Nephron (organoid): ENCODE measurements around the gene TAS2R60.

Source experiments
- H3K27ac Mint-ChIP-seq, 3 experiments: 2 replicates each; pipeline ENCODE4 v1.8.0; 2020; ENCODE audit warnings: mixed read lengths in 3 of 3, mild to moderate bottlenecking in 2 of 3, moderate library complexity in 1 of 3
- H3K27me3 Mint-ChIP-seq: 2 replicates; pipeline ENCODE4 v1.8.0; 2021; ENCODE audit warnings: low read depth, mild to moderate bottlenecking, moderate library complexity, mixed read lengths
- H3K36me3 Mint-ChIP-seq: 2 replicates; pipeline ENCODE4 v1.8.0; 2020; ENCODE audit warnings: low read depth, mixed read lengths
- H3K4me1 Mint-ChIP-seq: 2 replicates; pipeline ENCODE4 v1.8.0; 2020; ENCODE audit warnings: mixed read lengths
- H3K4me3 Mint-ChIP-seq, 3 experiments: 2 replicates each; pipeline ENCODE4 v1.8.0; 2020; ENCODE audit warnings: mild to moderate bottlenecking in 3 of 3, mixed read lengths in 3 of 3, moderate library complexity in 2 of 3
- H3K9me3 Mint-ChIP-seq: 2 replicates; pipeline ENCODE4 v1.8.0; 2020; ENCODE audit warnings: mixed read lengths
- TF ChIP-seq, protein P1 (sequence below), 3 experiments: fragments of 200-600 bp; sonication (generic); IDR thresholded peaks; one replicate each; pipeline ENCODE4 v1.5.0; 2021; ENCODE audit warnings: antibody characterized with exemption in 3 of 3; ENCODE audit not compliant: unreplicated experiment in 3 of 3

TAS2R60 gene

GRCh38 chr7:143443153-143443552, at the start of gene TAS2R60:
TSS of gene TAS2R60 (plus strand) at chr7:143443453. CDS start at chr7:143443453, 0 bp downstream.
- no peaks in the 10 kb centered on the region for H3K4me1 Mint-ChIP-seq
- no peak within 1 kb of the TSS for H3K27ac Mint-ChIP-seq
- H3K9me3 Mint-ChIP-seq: no peaks in the 10 kb centered on the region
- H3K4me3 Mint-ChIP-seq: no peak within 1 kb of the TSS
- no peaks in the 10 kb centered on the region for H3K27me3 Mint-ChIP-seq
- TF ChIP-seq, protein P1, sequence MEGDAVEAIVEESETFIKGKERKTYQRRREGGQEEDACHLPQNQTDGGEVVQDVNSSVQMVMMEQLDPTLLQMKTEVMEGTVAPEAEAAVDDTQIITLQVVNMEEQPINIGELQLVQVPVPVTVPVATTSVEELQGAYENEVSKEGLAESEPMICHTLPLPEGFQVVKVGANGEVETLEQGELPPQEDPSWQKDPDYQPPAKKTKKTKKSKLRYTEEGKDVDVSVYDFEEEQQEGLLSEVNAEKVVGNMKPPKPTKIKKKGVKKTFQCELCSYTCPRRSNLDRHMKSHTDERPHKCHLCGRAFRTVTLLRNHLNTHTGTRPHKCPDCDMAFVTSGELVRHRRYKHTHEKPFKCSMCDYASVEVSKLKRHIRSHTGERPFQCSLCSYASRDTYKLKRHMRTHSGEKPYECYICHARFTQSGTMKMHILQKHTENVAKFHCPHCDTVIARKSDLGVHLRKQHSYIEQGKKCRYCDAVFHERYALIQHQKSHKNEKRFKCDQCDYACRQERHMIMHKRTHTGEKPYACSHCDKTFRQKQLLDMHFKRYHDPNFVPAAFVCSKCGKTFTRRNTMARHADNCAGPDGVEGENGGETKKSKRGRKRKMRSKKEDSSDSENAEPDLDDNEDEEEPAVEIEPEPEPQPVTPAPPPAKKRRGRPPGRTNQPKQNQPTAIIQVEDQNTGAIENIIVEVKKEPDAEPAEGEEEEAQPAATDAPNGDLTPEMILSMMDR (IDR thresholded peaks at IDR 0.05; ENCODE audit: unreplicated experiment in 3 of 3): no peak
- H3K36me3 Mint-ChIP-seq: no peaks in the 10 kb centered on the region

GRCh38 chr7:143394068-143394467, 49.2 kb upstream of the TAS2R60 start:
- TF ChIP-seq, protein P1 (IDR thresholded peaks at IDR 0.05; ENCODE audit: unreplicated experiment in 3 of 3): no peak
- Mint-ChIP-seq H3K27ac (peak overlapping the region in 1 of 3 experiments; percentile 14), H3K4me3 (no peak overlapping the region), H3K27me3 (peaks cover 4% of the 10 kb centered on the region), H3K4me1 (peaks cover 19% of the 10 kb centered on the region), H3K36me3 (peaks cover 38% of the 10 kb centered on the region), H3K9me3 (no peaks in the 10 kb centered on the region)

DNA sequence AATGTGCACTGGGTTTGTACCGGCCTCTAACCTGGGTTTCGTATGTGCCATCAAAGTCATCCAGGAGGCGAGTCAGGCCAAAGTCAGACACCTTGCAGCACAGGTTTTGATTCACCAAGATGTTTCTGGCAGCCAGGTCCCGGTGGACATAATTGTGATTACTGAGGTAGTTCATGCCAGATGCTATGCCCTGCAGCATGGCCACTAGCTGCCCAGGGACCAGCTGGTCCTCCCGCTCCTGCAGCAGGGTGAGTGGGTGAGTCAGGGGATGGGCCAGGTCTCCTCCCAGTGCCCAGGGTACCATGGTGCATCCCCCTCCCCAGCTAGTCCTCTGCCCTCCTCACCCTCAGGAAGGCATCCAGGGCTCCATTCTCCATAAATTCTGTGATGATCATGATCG, 48.5 kb upstream of the TAS2R60 start:
- Mint-ChIP-seq H3K9me3 (no peaks in the 10 kb centered on the region), H3K4me1 (peaks cover 17% of the 10 kb centered on the region), H3K4me3 (no peak overlapping the region)

DNA sequence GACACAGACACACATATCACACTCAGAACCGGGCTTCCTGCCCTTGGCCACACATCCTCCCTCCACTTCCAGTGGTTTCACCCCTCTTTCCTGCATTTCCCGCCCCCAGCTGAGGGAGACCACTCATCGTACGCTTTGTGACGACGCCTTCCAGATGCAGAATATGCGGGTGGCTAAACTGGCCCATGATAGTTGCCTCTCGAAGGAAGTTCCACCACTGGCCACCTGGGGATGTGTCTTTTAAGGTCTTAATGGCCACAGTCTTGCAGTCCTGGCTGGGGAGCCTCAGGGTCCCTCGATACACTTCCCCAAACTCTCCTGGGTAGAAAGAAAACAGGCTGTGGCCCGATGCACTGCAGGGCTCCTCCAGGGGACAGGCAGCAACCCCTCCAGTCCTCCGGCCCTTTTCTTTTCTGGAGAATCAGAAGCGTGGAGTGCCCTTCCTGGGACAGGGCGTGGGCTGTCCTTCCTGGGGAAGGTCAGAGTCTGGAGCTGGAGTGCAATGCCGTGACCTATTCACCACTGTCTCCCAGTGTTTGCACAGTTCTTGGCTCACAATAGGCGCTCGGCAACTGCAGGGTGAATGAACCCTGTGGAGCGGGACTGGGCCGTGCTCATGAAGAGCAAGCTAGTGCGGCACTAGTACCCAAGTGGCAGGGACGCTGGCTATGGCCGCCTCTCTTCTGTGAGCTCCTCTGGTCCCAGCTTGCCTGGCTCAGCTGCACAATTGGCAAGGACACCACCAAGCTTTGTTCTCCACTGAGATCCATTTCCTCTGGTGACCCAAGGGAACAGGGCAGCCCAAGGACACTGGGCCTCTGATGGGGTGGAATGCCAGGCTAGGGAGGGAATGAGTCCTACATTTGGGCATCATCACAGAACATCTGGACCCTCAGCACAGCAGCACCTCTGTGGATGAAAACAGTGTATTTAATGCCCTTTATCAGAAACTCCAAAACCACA, 47.8 kb upstream of the TAS2R60 start:
- Mint-ChIP-seq H3K9me3 (no peaks in the 10 kb centered on the region), H3K27ac (no peak overlapping the region), H3K27me3 (peaks cover 4% of the 10 kb centered on the region), H3K36me3 (peaks cover 24% of the 10 kb centered on the region), H3K4me3 (no peak overlapping the region), H3K4me1 (peaks cover 12% of the 10 kb centered on the region)
- TF ChIP-seq, protein P1 (IDR thresholded peaks at IDR 0.05; ENCODE audit: unreplicated experiment in 3 of 3): no peak

More for the DNA sequence above, 48.5 kb upstream of the TAS2R60 start:
- Mint-ChIP-seq H3K36me3 (peaks cover 31% of the 10 kb centered on the region), H3K27ac (no peak overlapping the region), H3K27me3 (peaks cover 4% of the 10 kb centered on the region)
- TF ChIP-seq, protein P1 (IDR thresholded peaks at IDR 0.05; ENCODE audit: unreplicated experiment in 3 of 3): no peak

DNA sequence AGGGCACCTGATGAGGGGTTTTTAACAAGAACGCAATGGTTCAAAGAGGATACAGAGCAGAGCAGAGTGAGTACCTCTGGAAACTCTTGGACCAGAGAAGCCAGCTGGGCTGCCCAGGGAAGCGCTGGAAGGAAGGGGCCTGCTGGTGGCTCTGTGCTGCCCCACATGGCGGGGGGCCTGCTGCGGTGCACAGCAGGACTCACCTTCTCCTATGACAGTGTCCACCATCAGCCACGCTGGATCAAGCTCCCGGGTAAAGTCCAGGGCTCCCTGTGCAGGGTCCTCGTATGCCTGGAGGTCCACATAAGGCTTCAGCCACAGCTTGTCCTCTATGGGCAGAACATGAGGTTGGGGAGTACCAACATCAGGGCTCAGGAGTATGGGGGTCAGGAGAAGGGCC, 47.1 kb upstream of the TAS2R60 start:
- Mint-ChIP-seq H3K4me1 (peaks cover 12% of the 10 kb centered on the region), H3K9me3 (no peaks in the 10 kb centered on the region), H3K4me3 (no peak overlapping the region), H3K27me3 (peaks cover 7% of the 10 kb centered on the region), H3K36me3 (peaks cover 24% of the 10 kb centered on the region), H3K27ac (no peak overlapping the region)
- TF ChIP-seq, protein P1 (IDR thresholded peaks at IDR 0.05; ENCODE audit: unreplicated experiment in 3 of 3): no peak
